Stimulated activated CD8-positive, alpha-beta memory T cell treated with anti-CD3 and anti-CD28 coated beads, Interleukin-15, amount 100 ng/mL, for 48 hours (primary cell): ENCODE results near the gene CLCN7.

ENCODE experiments used
- DNase-seq, 2 donors: peaks; one replicate each; pipeline ENCODE4 v3.0.0-alpha.2; 2020; ENCODE audit warnings: low read depth in 2 of 2

CLCN7 gene, protein sequence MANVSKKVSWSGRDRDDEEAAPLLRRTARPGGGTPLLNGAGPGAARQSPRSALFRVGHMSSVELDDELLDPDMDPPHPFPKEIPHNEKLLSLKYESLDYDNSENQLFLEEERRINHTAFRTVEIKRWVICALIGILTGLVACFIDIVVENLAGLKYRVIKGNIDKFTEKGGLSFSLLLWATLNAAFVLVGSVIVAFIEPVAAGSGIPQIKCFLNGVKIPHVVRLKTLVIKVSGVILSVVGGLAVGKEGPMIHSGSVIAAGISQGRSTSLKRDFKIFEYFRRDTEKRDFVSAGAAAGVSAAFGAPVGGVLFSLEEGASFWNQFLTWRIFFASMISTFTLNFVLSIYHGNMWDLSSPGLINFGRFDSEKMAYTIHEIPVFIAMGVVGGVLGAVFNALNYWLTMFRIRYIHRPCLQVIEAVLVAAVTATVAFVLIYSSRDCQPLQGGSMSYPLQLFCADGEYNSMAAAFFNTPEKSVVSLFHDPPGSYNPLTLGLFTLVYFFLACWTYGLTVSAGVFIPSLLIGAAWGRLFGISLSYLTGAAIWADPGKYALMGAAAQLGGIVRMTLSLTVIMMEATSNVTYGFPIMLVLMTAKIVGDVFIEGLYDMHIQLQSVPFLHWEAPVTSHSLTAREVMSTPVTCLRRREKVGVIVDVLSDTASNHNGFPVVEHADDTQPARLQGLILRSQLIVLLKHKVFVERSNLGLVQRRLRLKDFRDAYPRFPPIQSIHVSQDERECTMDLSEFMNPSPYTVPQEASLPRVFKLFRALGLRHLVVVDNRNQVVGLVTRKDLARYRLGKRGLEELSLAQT

DNA sequence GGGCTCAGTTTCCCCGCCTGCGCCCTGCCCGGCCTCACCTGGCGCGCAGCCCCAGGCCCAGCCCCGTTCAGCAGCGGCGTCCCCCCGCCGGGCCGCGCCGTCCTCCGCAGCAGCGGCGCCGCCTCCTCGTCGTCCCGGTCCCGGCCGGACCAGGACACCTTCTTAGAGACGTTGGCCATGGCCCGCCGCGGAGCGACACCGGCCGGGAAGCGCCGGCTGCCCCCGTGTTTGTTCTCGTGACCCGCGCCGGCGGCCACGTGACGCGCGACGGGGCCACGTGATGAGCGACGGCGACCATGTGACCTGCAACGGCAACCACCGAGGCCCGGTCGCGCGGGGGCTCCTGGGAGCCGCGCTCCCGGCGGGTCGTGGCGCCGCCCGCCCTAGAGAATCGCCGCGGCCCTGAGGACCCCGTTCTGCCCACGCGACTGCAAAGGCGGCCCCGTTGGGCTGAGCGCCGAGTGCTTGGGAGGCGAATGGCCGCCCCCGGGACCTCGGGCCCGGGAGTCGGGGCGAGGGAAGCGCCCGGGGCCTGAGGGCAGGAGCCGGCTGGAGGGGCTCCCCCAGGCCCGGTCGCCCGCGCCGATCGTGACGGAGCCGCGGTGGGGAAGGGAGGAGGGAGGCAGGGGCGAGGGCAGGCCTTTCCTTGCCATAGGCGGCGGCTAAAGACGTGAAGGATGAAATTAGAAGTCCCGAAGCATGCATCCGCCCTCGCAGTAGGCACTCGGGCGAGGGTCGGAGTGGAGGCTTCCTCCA, at the start of gene CLCN7:
Gene CLCN7, minus strand, starts transcription at position 233 of the 756 bp plus-strand sequence. Its CDS starts 54 bp downstream, at position 179.
- DNase-seq, result peak; percentile 86 to 87

DNA sequence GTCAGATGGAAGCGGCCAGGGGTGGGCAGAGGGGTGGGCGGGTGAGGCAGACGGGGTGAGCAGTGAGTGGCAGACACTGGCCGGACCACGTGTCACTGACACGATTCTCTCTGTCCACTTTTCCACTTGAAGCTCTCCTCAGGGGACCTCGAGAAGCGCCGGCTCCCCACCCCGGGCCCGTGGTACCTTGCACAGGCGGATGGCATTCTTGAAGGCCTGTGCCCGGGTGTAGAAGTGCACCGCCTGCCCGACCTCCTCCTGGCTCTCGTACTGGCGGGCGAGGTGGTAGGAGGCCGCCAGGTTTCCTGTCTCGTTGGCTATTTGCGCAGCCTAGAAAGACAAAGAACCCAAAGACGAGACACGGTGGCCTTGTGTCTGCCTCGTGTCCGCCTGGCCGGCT, 49.5 kb upstream of the CLCN7 start:
- no peak for DNase-seq

DNA sequence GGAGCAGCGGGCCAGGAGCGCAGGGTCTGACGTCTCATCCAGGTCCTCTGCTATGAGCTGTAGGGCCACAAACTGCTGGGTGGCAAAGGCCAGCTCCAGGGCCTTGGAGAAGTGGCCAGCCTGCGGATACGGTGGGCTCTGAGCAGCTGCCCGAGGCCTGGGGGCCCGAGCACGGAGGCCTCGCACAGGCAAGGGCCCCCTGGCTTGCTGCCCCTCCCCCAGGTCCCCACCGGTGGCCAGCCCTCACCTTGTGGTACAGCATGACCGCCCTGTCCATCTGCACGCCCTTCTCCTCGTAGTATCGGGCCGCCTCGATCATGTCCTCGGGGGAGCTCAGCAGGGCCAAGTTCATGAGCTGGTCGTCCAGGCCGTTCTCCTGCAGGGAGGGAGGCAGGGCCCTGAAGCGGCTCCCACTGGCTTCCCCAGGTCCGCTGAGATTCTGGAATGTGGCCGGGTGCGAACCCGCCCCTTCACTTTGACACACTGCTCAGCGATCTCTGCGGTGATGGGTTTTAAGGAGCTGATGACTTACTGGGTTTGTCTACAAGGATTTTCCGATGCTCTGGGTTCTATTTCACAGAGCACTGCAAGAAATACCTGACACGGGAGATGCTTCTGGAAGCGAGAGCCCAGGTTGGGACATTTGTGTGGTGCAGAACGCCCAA, 48.9 kb upstream of the CLCN7 start:
- DNase-seq, result no peak

DNA sequence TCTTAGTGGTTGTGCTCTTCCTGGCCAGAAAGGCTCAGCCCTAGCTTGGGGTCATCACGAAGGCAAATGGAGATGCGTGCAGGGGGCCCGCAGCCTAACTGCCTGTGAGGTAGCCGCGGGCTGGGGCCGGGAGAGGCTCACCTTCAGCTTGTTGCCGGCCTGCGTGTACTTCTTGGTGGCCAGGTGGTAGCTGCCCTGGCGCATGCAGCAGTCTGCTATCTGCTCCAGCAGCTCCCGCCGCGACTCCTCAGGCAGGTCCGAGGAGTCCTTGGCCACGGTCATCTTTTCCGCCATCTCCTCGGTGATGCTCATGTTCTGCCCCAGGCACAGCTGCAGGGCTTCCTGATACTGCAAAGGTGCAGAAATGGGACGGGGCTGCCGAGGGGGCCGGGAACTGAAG, 45.6 kb upstream of the CLCN7 start:
- no peak for DNase-seq

DNA sequence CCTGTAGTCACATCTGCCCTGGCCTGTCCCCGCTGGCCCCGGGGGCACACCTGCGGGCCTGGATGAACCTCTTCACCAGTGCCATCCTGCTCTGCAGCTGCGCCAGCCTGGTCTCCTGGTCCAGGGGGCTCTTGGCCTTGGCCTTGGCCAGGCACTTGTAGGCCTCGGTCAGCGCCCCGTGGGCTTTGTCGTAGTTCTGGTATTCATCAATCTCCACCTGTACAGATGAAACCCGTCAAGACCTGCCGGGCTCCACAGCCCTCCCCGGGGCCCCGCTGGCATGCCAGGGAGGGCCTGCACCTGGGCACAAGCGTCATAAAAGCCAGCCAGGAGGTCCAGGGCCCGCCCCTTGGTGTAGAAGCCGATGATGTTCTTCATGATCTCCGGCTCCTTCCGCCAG, 45.0 kb upstream of the CLCN7 start:
- DNase-seq, result no peak

DNA sequence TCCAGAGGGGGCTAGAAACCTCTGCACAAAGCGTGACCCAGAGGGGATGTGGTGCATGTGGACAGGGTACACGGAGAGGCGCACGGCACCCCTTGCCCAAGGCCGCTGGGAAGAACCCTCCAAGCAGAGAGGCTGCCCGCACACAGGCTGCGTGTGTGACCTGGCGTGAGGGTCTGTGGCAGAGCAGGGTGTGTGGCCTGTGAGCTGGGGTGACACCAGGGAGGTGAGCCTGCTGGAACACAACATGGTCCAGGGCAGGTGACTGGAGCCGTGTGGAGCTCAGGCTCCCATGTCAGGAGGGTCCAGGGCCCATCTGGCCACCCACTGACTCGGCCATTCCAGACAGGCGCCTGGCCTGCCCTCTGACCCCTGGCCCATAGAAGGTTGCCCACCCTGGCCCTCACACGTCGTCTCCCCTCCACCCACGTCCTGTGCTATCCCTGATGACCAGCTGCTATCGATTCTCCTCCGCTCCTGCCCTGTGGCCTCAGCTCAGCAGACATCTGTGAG, 43.9 kb upstream of the CLCN7 start:
- no peak for DNase-seq

DNA sequence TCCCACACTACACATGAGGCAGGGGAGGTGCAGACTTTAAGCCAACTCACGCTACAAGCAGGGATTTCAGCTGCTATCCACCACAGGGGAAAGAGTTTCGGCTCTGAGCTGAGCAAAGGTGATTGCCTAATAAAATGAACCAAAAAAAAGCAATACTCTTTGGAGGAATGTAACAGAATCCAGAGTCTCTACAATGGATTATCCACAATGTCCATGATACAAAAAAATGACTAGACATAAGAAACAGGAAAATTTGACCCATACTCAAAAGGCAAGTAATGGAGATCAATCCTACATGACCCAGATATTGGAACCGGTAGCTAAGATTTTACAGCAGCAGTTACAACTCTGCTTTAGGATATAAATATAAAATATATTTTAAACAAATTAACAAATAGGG, 39.7 kb upstream of the CLCN7 start:
- no peak for DNase-seq

DNA sequence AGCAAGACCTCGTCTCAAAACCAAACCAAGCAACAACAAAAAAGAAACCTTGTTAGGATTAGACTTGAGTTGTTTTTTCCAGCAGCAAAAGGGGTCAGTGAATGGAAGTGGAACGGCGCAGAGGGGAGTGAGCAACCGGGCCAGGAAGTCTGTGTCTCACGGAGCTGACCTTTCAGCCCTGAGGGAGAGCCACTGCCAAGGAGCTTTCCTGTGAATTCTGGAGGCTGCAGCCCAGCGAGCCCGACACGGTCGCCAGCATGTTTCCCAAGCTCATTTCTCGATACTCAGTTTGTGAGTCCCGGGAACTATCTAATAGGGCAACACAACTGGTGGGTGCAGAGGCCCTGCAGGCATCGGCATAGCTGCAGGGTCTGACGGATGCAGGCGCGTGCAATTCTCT, 37.9 kb upstream of the CLCN7 start:
- DNase-seq, result no peak

DNA sequence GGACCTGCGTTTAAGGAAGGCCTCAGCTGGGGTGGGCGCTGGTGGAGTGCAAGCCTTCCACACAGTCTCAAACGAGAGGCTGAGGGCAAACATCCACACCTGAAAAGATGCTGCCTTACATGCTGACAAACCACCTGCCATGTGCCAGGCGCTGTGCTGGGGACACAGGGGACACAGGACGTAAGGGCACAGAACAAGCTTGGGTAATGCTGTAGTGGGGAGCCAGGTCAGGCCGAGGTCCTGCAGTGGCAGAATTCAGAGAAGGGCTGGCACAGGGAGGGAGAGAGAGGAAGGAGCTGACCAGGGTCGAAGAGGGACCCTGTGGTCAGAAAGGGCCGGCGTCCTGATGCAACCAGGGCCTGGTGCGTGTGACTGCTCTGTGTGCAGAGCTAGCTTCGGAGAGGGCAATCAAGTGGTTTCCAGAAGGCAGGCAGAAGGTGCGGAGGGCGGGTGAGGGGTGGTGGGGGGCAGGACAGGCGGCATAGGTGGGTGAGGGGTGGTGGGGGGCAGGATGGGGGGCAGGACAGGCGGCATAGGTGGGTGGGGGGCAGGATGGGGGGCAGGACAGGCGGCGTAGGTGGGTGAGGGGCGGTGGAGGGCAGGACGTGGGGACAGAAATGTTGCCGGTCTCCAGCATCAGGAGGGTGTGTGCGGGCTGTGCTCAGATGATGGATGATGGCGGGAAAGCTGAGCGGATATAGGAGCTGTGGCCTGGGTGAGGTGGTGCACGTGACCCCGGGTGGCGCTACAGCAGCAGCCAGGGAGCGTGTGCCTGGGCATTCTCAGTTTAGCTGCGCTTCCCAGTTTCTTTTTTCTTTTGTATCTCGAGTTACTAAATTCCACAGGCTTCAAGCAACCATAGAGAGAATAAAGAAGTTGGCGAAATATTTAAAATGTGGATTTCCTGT, 37.1 kb upstream of the CLCN7 start:
- no peak for DNase-seq

DNA sequence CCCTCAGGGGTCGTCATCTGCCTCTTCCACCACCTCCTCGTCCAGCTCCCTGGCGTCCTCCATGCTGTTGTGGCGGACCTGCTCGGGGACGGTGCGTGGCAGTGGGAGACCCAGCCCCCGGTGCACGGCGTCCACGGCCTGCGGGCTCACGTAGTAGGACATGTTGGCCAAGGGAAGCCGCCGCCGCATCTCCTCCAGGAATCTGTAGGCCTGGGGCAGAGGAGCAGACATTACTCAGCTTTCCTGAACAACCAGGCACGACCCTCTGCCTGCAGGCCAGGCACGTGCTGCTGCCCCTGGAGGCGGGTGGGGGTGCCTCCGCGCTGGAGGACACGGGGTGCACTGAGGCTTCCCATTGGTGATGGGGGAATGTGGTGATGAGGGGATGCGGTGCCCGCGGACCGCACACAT, 36.1 kb upstream of the CLCN7 start:
- DNase-seq, result no peak

DNA sequence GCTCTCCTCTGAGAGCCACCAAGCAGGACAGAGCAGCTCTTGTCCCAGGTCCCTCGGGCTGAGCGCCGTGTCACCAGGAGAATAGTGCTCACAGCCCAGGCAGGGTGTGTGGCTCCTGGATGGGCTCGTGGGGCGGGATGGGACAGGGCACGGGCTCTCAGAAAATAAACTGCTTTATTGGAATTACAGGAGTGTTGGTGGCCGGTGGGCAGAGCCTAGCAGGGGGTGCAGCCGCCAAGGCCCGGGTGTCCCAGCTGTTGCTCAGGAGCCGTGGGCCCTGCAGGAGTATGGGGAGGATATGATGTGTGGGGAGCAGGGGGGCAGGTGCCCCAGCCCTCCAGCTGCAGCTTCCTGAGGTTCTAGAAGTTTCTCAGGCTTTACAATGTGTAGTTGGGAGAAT, 35.4 kb upstream of the CLCN7 start:
- no peak for DNase-seq

DNA sequence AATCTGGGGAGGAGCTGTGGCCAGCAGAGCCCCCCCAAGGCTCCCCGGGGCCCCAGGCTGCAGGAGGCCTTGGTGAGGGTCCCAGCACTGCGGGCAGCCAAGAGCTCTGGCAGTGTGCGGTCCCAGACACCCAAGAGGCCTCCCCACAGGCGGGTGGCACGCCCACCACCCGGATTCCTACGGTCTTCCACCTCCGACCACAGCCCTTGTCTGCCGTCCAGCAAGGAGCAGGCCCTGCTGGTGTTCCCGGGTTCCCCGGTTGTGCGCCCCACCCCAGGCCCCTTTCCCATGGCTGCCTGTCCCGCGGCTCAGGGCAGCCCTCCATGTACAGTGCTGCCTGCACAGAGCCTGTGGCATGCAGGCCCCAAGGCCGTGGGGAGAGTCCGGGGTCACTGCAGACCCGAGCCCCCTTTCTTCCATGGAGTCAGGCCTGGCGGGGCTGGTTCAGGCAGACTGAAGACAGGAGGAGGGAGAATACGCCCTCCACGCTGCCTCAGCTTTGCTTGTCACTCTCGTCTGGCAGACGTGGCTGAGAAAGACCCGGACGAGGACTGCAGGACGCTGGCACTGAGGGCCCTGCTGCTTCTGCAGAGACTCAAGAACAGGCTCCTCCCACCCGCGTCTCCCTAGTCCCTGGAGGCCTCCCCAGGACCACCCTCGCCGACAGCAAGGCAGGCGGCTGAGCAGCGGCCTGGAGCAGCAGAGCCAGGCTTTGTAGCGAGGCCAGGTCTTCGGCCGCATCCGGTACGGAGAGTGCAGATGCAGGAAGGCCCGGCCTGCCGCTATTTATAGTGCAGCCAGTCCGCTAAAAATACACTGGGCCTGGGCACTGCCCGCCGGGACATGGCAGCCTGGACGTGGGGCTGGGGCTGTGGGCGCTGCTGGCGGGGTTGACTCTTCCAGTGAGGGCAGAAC, 34.7 kb upstream of the CLCN7 start:
- no peak for DNase-seq

DNA sequence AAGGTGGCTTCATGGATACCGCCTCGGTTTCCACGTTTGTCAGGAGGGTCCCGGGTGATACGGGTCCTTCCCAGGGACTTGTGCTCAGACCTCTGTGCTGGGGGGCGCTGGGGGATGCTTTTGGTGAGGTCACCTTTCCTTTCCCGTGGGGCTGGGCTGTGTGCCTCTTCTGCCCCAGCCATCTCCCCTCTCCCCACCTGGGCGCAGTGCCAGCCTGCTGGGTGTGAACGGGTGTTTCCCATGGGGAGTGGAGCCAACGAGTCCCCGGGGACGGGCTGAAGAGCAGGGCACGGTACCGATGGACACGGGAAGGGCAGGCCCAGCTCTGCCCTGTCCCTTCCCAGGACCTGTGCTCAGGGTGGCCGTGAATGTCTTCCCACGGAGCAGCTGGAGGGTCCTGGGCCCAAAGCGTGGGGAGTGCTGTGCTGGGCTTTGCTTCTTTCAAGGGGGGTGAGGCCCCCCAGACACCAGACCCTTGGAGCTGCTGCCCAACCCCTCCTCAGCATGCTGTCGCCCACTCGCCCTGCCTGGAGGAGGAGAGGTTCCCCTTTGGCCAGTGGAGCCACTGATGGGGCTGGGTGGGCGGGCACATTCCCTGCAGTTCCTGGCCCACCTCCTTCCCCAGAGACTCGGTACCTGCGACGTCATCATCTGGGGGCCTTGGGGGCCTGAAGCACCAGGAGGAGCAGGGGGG, 33.8 kb upstream of the CLCN7 start:
- no peak for DNase-seq

DNA sequence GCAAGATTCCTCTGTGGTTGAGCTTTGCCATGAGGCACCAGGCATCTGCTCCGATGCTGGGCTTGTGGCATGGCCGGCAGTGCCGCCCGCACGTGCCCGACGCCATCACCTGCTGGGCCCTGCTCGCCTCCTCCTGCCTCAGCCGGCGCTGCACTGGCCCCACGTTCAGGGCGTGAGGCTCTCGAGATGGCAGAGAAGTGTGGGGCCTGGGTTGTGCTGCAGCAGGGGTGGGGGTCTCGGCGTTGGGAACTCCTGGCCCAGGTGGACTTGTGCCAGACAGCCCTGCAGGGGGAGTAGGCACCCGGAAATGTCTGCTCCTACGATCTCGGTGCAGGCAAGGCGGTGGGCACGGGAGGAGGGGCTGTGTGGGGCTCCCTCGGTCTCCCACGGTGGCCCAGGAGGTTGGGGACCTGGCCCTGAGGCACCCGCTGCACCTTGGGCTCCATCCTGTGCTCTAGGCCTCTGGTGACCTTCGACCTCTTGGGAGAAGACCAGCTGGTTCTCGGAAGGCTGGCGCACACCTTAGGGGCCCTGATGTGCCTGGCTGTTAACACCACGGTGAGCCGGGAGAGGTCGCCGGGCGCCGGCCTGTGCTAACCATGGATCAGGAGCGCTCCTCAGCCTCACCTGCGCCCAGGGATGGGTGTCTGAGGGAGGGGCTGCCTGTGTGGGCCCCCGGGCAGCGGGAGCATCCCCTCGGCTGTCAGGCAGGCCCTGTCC, 31.8 kb upstream of the CLCN7 start:
- DNase-seq, result no peak

DNA sequence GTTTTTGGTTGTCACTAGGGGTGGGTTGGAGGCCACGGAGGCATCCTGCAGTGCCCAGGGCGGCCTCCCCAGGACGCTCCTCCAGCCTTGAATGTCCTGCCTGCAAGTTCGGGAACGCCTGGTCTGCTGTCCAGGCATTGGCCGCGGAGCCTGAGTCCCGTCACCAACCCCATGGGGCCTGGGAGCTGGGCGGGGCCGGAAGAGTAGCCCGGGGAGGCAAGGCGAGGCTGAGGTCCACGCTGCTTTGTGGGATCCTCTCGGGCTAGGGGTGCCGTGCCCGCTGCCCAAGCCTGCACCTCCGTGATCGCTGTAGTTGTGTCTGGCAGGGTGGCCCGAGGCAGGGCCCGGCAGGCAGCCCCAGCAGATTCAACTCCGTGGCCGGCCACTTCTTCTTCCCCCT, 31.1 kb upstream of the CLCN7 start:
- no peak for DNase-seq

DNA sequence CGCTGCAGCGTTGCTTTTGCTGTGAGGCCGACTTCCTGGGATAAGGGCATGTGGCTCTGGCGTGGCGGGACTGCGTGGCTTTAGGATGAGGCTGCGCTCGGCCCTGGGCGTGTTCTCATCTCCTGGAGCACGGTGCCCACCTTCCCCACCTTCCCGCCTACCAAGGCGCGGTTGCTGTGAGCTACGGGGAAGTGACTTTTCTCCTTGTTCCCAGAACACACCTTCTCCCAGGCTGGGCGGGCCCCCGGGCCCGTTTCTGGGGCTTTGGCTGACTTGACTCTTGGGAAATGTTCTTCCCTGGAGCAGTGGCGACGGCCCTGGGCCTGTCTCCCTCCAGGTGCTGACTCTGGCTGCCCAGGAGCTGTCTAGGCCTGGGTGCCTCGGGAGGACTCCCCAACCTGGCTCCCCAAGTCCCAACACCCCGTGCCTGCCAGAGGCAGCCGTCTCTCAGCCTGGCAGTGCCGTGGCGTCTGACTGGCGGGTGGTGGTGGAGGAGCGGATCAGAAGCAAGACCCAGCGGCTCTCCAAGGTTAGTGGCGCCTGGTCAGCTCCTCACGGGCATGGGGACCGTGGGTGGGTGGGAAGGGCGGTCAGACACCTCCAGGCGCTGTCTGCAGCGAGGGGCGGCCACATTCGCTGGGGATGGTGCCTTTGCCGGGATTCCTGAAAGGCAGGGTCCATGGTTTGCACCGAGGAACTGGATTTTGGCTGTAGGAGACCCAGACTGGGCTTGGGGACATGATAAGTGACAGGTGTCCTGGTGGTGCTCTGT, 30.4 kb upstream of the CLCN7 start:
- no peak for DNase-seq
